ENCODE results near the gene CGB3. TPM values are rescaled to one million over a fixed set of nuclear protein-coding genes. Genes with fewer than 3 reads are reported as not detected.
"Not testable (repeated sequence)": the region's sequence is repeated elsewhere in the genome, so short reads cannot be mapped to it uniquely, and the experiment has no call there.

Gene CGB3
- total and polyA plus RNA-seq, 8 donors, result not detected

- Histone ChIP-seq H3K27ac (no peak overlapping the region), H3K4me3 (no peak overlapping the region), H3K4me1 (peaks cover 0 to 5% (median 0%) of the 10 kb centered on the region in 3 donors), H3K27me3 (no peaks in the 10 kb centered on the region), H3K9me3 (no peaks in the 10 kb centered on the region), H3K36me3 (no peaks in the 10 kb centered on the region)
- intact Hi-C loops (cut with DNase I), result no loop called here
- no peak for DNase-seq
- no peak for TF ChIP-seq CTCF (IDR thresholded peaks at IDR 0.05)
- FAIRE-seq, result no peak
- no peak for ATAC-seq
- WGBS, 2 donors, result 92 to 94% methylated on average over 2 of the region's 2 CpGs
Observed at GRCh38 chr19:49061000-49061399, 36.9 kb upstream of the CGB3 start.

- no peaks in the 10 kb centered on the region for H3K27me3 ChIP-seq
- ATAC-seq (no peak), DNase-seq (no peak), FAIRE-seq (no peak)
- TF ChIP-seq CTCF (IDR thresholded peaks at IDR 0.05), result no peak
- intact Hi-C loops (cut with DNase I), result no loop called here
- H3K4me1 ChIP-seq, result peaks cover 0 to 5% (median 0%) of the 10 kb centered on the region in 3 donors
- no peak overlapping the region for H3K27ac ChIP-seq
- H3K36me3 ChIP-seq, result no peaks in the 10 kb centered on the region
- 72 to 79% methylated on average over 9 of the region's 9 CpGs for WGBS, 2 donors
- no peak overlapping the region for H3K4me3 ChIP-seq
- no peaks in the 10 kb centered on the region for H3K9me3 ChIP-seq
Observed at GRCh38 chr19:49059053-49059452, 34.9 kb upstream of the CGB3 start.

- Histone ChIP-seq H3K4me1 (peaks cover 0 to 5% (median 0%) of the 10 kb centered on the region in 3 donors), H3K9me3 (no peaks in the 10 kb centered on the region), H3K36me3 (no peaks in the 10 kb centered on the region), H3K27me3 (no peaks in the 10 kb centered on the region), H3K4me3 (no peak overlapping the region), H3K27ac (no peak overlapping the region)
- 42 to 43% methylated on average over 10 of the region's 10 CpGs for WGBS, 2 donors
- no peak for ATAC-seq
- intact Hi-C loops (cut with DNase I), result no loop called here
- TF ChIP-seq CTCF (IDR thresholded peaks at IDR 0.05), result no peak
- peak in 1 of 6 donors; percentile 47 for DNase-seq
- FAIRE-seq, result no peak
Observed at GRCh38 chr19:49058562-49058961, 34.4 kb upstream of the CGB3 start.

- ATAC-seq (peak; percentile 80 to 85 (median 85)), DNase-seq (peak; percentile 64 to 89 (median 82)), FAIRE-seq (no peak)
- intact Hi-C loops (cut with DNase I), result no loop called here
- TF ChIP-seq CTCF (IDR thresholded peaks at IDR 0.05), result no peak
- no peaks in the 10 kb centered on the region for H3K27me3 ChIP-seq
- peaks cover 0 to 5% (median 0%) of the 10 kb centered on the region in 3 donors for H3K4me1 ChIP-seq
- WGBS, 2 donors, result 2 to 4% methylated on average over 32 to 38 of the region's 38 CpGs
- no peaks in the 10 kb centered on the region for H3K9me3 ChIP-seq
- H3K27ac ChIP-seq, result no peak within 1 kb of the TSS
- H3K36me3 ChIP-seq, result no peaks in the 10 kb centered on the region
- H3K4me3 ChIP-seq, result peak within 1 kb of the TSS in 3 of 4 donors; percentile 26 to 67 (median 47)
Observed at GRCh38 chr19:49057636-49058234, 33.6 kb upstream of the CGB3 start, which contains the start of gene CGB7. CGB7 (minus strand) TSS chr19:49057749; CDS start chr19:49055375, 2,374 bp downstream.

- WGBS, 2 donors, result 6 to 8% methylated on average over 33 to 34 of the region's 34 CpGs
- H3K27me3 ChIP-seq; H3K27ac ChIP-seq; H3K36me3 ChIP-seq; H3K4me1 ChIP-seq; intact Hi-C loops (cut with DNase I); FAIRE-seq; H3K9me3 ChIP-seq: not testable (repeated sequence)
- peak in 1 of 6 donors; percentile 47 for DNase-seq
- ATAC-seq, result peak; percentile 11 to 44 (median 28)
- peak overlapping the region in 3 of 4 donors; percentile 26 to 67 (median 47) for H3K4me3 ChIP-seq
Observed at GRCh38 chr19:49056902-49057596, 32.9 kb upstream of the CGB3 start.

All from pancreas (tissue), 10 donors.